Effector memory CD4-positive, alpha-beta T cell (primary cell): ENCODE data around the gene CDNF.
A peak's percentile ranks its signal among the peaks of the same experiment; 100 is the strongest.
"Not testable (repeated sequence)": the region's sequence is repeated elsewhere in the genome, so short reads cannot be mapped to it uniquely, and the experiment has no call there.

Experiments used
- DNase-seq, 3 donors: peaks; one replicate each; pipeline ENCODE4 v3.0.0-alpha.2; 2020
- H3K27ac ChIP-seq: 2 replicates; pipeline ENCODE4 v1.7.0; 2013; ENCODE audit warnings: mild to moderate bottlenecking, low read length, moderate library complexity; ENCODE audit not compliant: insufficient read depth, poor library complexity, severe bottlenecking
- H3K27me3 ChIP-seq: replicated peaks from 2 replicates; pipeline ENCODE4 v1.7.0; 2013; ENCODE audit warnings: mild to moderate bottlenecking, low read length; ENCODE audit not compliant: insufficient read depth, control insufficient read depth, poor library complexity, severe bottlenecking
- H3K36me3 ChIP-seq: 2 replicates; pipeline ENCODE4 v1.7.0; 2013; ENCODE audit warnings: mild to moderate bottlenecking, low read length, moderate library complexity; ENCODE audit not compliant: control insufficient read depth, insufficient read depth
- H3K4me1 ChIP-seq: 2 replicates; pipeline ENCODE4 v1.7.0; 2013; ENCODE audit warnings: low read length, mild to moderate bottlenecking; ENCODE audit not compliant: control insufficient read depth, insufficient read depth, poor library complexity, severe bottlenecking
- H3K4me3 ChIP-seq: 2 replicates; pipeline ENCODE4 v1.7.0; 2013; ENCODE audit warnings: low read length, low read depth, mild to moderate bottlenecking; ENCODE audit not compliant: insufficient read depth, poor library complexity, severe bottlenecking
- H3K9me3 ChIP-seq: 2 replicates; pipeline ENCODE4 v1.7.0; 2013; ENCODE audit warnings: mild to moderate bottlenecking, low read length, moderate library complexity; ENCODE audit not compliant: control insufficient read depth

Gene CDNF

DNA sequence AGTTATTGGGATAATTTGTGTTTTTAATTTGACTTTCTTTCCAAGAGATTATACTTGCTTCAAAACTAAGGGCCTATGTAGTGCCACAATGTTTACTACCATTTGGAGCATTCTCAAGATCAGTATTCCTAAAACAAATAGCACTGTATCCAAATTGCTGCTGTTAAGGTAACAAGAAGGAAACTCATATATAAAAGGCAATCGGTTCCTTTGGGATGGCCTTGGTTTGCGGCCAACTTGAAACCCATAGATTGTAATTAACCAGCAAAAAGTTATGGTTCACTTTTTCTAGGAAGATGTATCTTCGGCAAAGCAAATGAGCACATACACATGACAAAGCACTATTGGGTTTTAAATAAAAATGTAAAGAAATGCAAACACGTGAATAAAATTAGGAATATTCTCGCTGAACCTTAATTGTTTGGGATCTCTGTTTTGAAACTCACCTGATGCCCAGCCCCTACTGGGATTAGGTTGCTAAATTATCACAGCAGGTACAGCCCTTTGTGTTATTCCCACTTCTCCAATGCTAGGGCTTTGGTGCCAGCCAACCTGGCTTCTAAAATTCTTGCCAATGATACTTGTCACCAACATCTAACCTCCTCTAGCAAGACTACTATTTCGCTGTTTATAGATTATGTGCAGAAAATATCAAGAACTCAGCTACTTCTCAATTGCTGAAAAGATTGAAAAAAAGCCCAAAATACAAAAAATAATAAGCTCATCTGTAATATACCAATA is 16.0 kb downstream of the CDNF start:
- Histone ChIP-seq H3K36me3 (no peaks in the 10 kb centered on the region), H3K27ac (no peak overlapping the region), H3K9me3 (no peaks in the 10 kb centered on the region), H3K4me3 (no peak overlapping the region), H3K4me1 (no peaks in the 10 kb centered on the region), H3K27me3 (no peaks in the 10 kb centered on the region)
- DNase-seq = no peak

DNA sequence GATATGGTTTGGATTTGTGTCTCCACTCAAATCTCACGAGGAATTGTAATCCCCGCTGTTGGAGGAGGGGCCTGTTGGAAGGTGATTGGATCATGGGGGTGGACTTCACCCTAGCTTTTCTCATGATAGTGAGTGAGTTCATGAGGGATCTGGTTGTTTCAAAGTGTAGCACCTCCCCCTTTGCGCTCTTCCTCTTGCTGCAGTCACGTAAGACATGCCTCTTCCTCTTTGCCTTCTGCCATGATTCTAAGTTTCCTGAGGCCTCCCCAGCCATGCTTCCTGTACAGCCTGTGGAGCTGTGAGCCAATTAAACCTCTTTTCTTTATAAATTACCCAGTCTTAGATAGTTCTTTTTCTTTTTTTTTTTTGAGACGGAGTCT is 17.1 kb downstream of the CDNF start:
- Histone ChIP-seq H3K27ac (no peak overlapping the region), H3K4me3 (no peak overlapping the region), H3K27me3 (no peaks in the 10 kb centered on the region), H3K36me3 (no peaks in the 10 kb centered on the region), H3K9me3 (no peaks in the 10 kb centered on the region), H3K4me1 (no peaks in the 10 kb centered on the region)
- DNase-seq = no peak

DNA sequence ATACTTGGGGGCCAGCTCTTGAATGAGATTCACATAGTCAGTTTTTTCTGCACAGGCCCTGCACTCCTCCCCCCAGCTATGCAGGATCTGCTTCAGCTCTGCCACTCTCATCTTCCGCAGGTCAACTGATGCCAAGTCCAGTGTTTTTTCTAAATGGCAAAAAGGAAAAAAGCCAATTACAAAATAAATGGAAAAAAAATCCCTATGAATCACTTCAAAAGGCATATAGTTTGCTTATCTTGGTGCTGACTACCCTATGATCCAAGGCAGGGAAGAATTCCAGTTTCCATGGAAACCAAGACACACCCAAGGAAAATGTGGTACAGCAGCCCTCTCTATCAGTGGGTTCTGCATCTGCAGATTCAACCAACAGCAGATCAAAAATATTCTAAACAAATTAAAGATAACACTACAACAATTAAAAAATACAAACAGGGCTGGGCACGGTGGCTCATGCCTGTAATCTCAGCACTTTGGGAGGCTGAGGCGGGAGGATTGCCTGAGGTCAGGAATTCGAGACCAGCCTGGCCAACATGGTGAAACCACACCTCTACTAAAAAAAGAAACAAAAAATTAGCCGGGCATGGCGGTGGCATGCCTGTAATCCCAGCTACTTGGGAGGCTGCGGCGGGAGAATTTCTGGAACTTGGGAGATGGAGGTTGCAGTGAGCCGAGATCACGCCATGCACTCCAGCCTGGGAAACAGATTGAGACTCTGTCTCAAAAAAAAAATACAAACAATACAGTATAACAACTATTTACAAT is 17.6 kb downstream of the CDNF start:
- no peak for DNase-seq
- Histone ChIP-seq H3K4me3 (no peak overlapping the region), H3K4me1 (no peaks in the 10 kb centered on the region), H3K9me3 (no peaks in the 10 kb centered on the region), H3K27me3 (no peaks in the 10 kb centered on the region), H3K27ac (no peak overlapping the region), H3K36me3 (no peaks in the 10 kb centered on the region)

- not testable (repeated sequence) for DNase-seq, H3K4me3 ChIP-seq, H3K36me3 ChIP-seq, H3K9me3 ChIP-seq, H3K27ac ChIP-seq, H3K4me1 ChIP-seq, H3K27me3 ChIP-seq
These were observed 21.1 kb downstream of the CDNF start for GRCh38 chr10:14816717-14817116.

GRCh38 chr10:14815681-14816080 is 22.2 kb downstream of the CDNF start:
- no peak overlapping the region for H3K27ac ChIP-seq
- H3K4me1 ChIP-seq = peaks cover 5% of the 10 kb centered on the region
- H3K27me3 ChIP-seq = no peaks in the 10 kb centered on the region
- no peak for DNase-seq
- no peaks in the 10 kb centered on the region for H3K9me3 ChIP-seq
- no peak overlapping the region for H3K4me3 ChIP-seq
- no peaks in the 10 kb centered on the region for H3K36me3 ChIP-seq

- no peak overlapping the region for H3K27ac ChIP-seq
- DNase-seq = peak in 1 of 3 donors; percentile 16
- H3K27me3 ChIP-seq = no peaks in the 10 kb centered on the region
These were observed 25.6 kb downstream of the CDNF start for GRCh38 chr10:14812271-14812670.

GRCh38 chr10:14810969-14811953 is 26.6 kb downstream of the CDNF start:
- Histone ChIP-seq H3K4me3 (no peak overlapping the region), H3K9me3 (no peaks in the 10 kb centered on the region), H3K27ac (no peak overlapping the region), H3K4me1 (peaks cover 5% of the 10 kb centered on the region), H3K36me3 (no peaks in the 10 kb centered on the region), H3K27me3 (no peaks in the 10 kb centered on the region)
- DNase-seq = no peak

More at GRCh38 chr10:14812271-14812670, 25.6 kb downstream of the CDNF start:
- Histone ChIP-seq H3K36me3 (no peaks in the 10 kb centered on the region), H3K4me1 (peaks cover 5% of the 10 kb centered on the region), H3K4me3 (no peak overlapping the region), H3K9me3 (no peaks in the 10 kb centered on the region)

GRCh38 chr10:14806318-14806717 is 31.5 kb downstream of the CDNF start:
- no peaks in the 10 kb centered on the region for H3K36me3 ChIP-seq
- no peaks in the 10 kb centered on the region for H3K9me3 ChIP-seq

GRCh38 chr10:14803827-14804226 is 34.0 kb downstream of the CDNF start:
- no peak overlapping the region for H3K27ac ChIP-seq
- no peaks in the 10 kb centered on the region for H3K36me3 ChIP-seq
- no peak overlapping the region for H3K4me3 ChIP-seq
- no peaks in the 10 kb centered on the region for H3K4me1 ChIP-seq
- H3K27me3 ChIP-seq = no peaks in the 10 kb centered on the region
- no peaks in the 10 kb centered on the region for H3K9me3 ChIP-seq
- DNase-seq = no peak

More at GRCh38 chr10:14806318-14806717, 31.5 kb downstream of the CDNF start:
- no peak overlapping the region for H3K27ac ChIP-seq
- H3K27me3 ChIP-seq = no peaks in the 10 kb centered on the region
- no peak for DNase-seq
- H3K4me3 ChIP-seq = no peak overlapping the region
- no peaks in the 10 kb centered on the region for H3K4me1 ChIP-seq
